DND-41 (cell line): ENCODE measurements around the gene ZNF654.

Source experiments
- CTCF ChIP-seq: IDR thresholded peaks from 2 replicates; pipeline ENCODE4 v1.5.1; 2012; ENCODE audit warnings: borderline replicate concordance, low read length, moderate library complexity, mild to moderate bottlenecking; ENCODE audit not compliant: poor library complexity, severe bottlenecking; ENCODE audit errors: extremely low read depth
- EZH2 ChIP-seq: IDR thresholded peaks from 3 replicates; pipeline ENCODE4 v1.6.1; 2012; ENCODE audit warnings: borderline replicate concordance, low read depth, mild to moderate bottlenecking, moderate library complexity, low read length, inconsistent platforms; ENCODE audit not compliant: severe bottlenecking

- TF ChIP-seq CTCF, result no peak
- no peak for TF ChIP-seq EZH2
These were observed 20.5 kb upstream of the ZNF654 start for GRCh38 chr3:88038566-88038965.
